ENCODE data around the gene PCDHA12. TPM values are rescaled to one million over a fixed set of nuclear protein-coding genes. Genes with fewer than 3 reads are reported as not detected.

Gene PCDHA12
- total and polyA plus RNA-seq, 9 of the 15 experiments (the other 6 are each of a cell fraction or from before 2014, with no cell fraction given) = not detected

DNA sequence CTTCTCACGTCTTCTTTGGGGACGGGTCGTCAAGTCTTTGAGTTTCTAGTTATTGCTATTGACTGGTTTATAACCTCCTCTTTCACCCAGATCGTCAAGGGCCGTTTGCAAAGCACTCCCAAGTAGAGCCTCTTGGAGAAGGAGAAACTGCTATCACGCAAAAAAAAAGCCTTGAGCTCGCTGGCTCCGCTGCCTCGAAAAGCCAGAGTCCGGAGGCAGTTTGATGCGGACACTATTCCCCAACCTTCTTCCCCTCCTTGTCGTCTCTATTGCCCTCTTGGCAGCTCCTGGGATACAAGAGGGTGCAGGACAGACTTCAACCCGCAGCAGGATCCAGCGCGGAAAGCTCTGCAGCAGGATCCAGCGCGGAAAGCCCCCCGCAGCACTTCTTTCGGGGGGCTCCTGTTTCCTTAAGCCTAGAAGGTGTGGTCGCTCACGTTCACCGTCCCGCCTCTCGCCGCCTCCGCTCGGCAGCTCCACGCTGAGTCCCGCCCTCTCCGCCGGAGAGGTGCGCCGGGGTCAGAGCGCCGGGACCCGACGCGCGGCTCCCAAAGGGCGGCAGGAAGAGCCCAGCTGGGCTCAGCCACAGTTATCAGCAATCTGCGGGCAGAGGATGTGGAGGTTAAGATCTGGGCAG is 50.8 kb downstream of the PCDHA12 start, which contains the start of gene PCDHAC1:
Gene PCDHAC1, plus strand, starts transcription at position 494 of the 637 bp plus-strand sequence. CDS start 594 bp downstream, outside the sequence.
- H3K4me3 ChIP-seq = no peak within 1 kb of the TSS
- intact Hi-C loops (cut with micrococcal nuclease) (no loop called here), in situ Hi-C loops (cut with MboI) (no loop called here)
- ATAC-seq (peak; percentile 70), FAIRE-seq (no peak), DNase-seq (ENCODE audit: extremely low read depth in 1 of 4, low spot score in 3 of 4) (no peak)
- H3K36me3 ChIP-seq (ENCODE audit: control insufficient read depth, insufficient read depth, low read length) = no peaks in the 10 kb centered on the region
- no TSS peak for BruUV-seq (replicated peaks)
- no peaks in the 10 kb centered on the region for H3K79me2 ChIP-seq (ENCODE audit: control insufficient read depth, insufficient read depth, low read length)
- TF ChIP-seq, protein P1, sequence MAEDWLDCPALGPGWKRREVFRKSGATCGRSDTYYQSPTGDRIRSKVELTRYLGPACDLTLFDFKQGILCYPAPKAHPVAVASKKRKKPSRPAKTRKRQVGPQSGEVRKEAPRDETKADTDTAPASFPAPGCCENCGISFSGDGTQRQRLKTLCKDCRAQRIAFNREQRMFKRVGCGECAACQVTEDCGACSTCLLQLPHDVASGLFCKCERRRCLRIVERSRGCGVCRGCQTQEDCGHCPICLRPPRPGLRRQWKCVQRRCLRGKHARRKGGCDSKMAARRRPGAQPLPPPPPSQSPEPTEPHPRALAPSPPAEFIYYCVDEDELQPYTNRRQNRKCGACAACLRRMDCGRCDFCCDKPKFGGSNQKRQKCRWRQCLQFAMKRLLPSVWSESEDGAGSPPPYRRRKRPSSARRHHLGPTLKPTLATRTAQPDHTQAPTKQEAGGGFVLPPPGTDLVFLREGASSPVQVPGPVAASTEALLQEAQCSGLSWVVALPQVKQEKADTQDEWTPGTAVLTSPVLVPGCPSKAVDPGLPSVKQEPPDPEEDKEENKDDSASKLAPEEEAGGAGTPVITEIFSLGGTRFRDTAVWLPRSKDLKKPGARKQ (CRISPR knock-in tag; IDR thresholded peaks at IDR 0.05) = no peak
- TF ChIP-seq, protein P2, sequence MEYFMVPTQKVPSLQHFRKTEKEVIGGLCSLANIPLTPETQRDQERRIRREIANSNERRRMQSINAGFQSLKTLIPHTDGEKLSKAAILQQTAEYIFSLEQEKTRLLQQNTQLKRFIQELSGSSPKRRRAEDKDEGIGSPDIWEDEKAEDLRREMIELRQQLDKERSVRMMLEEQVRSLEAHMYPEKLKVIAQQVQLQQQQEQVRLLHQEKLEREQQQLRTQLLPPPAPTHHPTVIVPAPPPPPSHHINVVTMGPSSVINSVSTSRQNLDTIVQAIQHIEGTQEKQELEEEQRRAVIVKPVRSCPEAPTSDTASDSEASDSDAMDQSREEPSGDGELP (CRISPR knock-in tag; IDR thresholded peaks at IDR 0.05; ENCODE audit: borderline replicate concordance) = peak; percentile 33; the same call in 1 of the 2 replicates
- H4K20me1 ChIP-seq (replicated peaks; ENCODE audit: control insufficient read depth, insufficient read depth, low read length) = no peaks in the 10 kb centered on the region
- WGBS (ENCODE audit: insufficient coverage, low coverage, missing lambda C conversion rate) = 6% methylated on average over 40 of the region's 41 CpGs
- no peak within 1 kb of the TSS for H2AFZ ChIP-seq (ENCODE audit: low read depth, low read length)
- peaks cover 0 to 12% of the 10 kb centered on the region in 2 experiments; a peak in 1 of 5 replicates for H3K27me3 ChIP-seq (ENCODE audit: control insufficient read depth in 2 of 2, insufficient read depth in 2 of 2, low read length in 2 of 2)
- H3K9me3 ChIP-seq (replicated peaks; ENCODE audit: control insufficient read depth, insufficient read depth, low read depth, low read length) = no peaks in the 10 kb centered on the region
- H3K27ac ChIP-seq (ENCODE audit: extremely low read depth, low read depth, low read length) = no peak within 1 kb of the TSS
- no peak within 1 kb of the TSS for H3K4me2 ChIP-seq (ENCODE audit: insufficient read depth, low read length)
- ChIA-PET POLR2A (no interaction called here), CTCF (ENCODE audit: low intra/inter-chr PET ratio) (no interaction called here)
- H3K9ac ChIP-seq (ENCODE audit: insufficient read depth in 1 of 2, low read depth in 2 of 2, low read length in 2 of 2) = no peak within 1 kb of the TSS
- peaks cover 0 to 12% of the 10 kb centered on the region in 2 experiments; a peak in 1 of 5 replicates for H3K4me1 ChIP-seq (replicated peaks in 1 of 2; ENCODE audit: control insufficient read depth in 2 of 2, insufficient read depth in 2 of 2, low read length in 2 of 2)
- H3K9me1 ChIP-seq (ENCODE audit: control insufficient read depth, insufficient read depth, low read length) = no peaks in the 10 kb centered on the region
